Panc1 (cell line): Measurements from ENCODE around the gene TACC2. TPM values are rescaled to one million over a fixed set of nuclear protein-coding genes. Genes with fewer than 3 reads are reported as not detected.

ENCODE experiments used
- ATAC-seq: fragments of 200-7000 bp; cut with Tn5 transposase; 2 replicates; pipeline ENCODE4 v1.9.1; 2020; ENCODE audit warnings: mild to moderate bottlenecking, moderate library complexity
- BruUV-seq: library from RNA; stranded (reverse); fragments of 400-500 nt; replicated peaks from 2 replicates; lab custom pipeline; 2021; lab: Mats Ljungman, UMichigan
- CTCF ChIA-PET: fragments of 300-600 bp; sonication (Branson Sonifier 250); formaldehyde crosslinking; loops from one replicate; lab custom pipeline; 2022; ENCODE audit warnings: antibody characterized with exemption; lab: Charles Lee
- POLR2A ChIA-PET: fragments of 300-600 bp; sonication (Branson Sonifier 250); formaldehyde crosslinking; loops from one replicate; lab custom pipeline; 2022; ENCODE audit warnings: antibody characterized with exemption; lab: Charles Lee
- DNase-seq: peaks from one replicate; pipeline ENCODE4 v3.0.0-alpha.2; 2010; ENCODE audit warnings: low read depth, low spot score
- H3K27ac ChIP-seq: 2 replicates; pipeline ENCODE4 v1.5.1; 2011; ENCODE audit warnings: mild to moderate bottlenecking, low read length, inconsistent platforms
- H3K27me3 ChIP-seq: fragments of 200-500 bp; sonication (Bioruptor generic); 2 replicates; pipeline ENCODE4 v1.6.0; 2014; ENCODE audit warnings: low read length, inconsistent platforms; ENCODE audit not compliant: control insufficient read depth, insufficient read depth
- H3K36me3 ChIP-seq: fragments of 200-500 bp; sonication (Bioruptor generic); 2 replicates; pipeline ENCODE4 v1.5.1; 2014; ENCODE audit warnings: inconsistent platforms, mild to moderate bottlenecking, low read length, moderate library complexity; ENCODE audit not compliant: control insufficient read depth, insufficient read depth
- H3K4me1 ChIP-seq: 2 replicates; pipeline ENCODE4 v1.5.1; 2011; ENCODE audit warnings: inconsistent platforms, mild to moderate bottlenecking, low read length, moderate library complexity; ENCODE audit not compliant: control insufficient read depth, insufficient read depth
- H3K4me3 ChIP-seq, 2 experiments: 2 replicates each; pipeline ENCODE4 v1.5.1; 2011 to 2012; ENCODE audit warnings: low read depth in 2 of 2, low read length in 2 of 2, mild to moderate bottlenecking in 2 of 2, inconsistent platforms in 1 of 2, moderate library complexity in 1 of 2
- H3K9me3 ChIP-seq: fragments of 200-500 bp; sonication (Bioruptor generic); 2 replicates; pipeline ENCODE4 v1.5.1; 2014; ENCODE audit warnings: low read depth, mild to moderate bottlenecking, inconsistent platforms, low read length, moderate library complexity; ENCODE audit not compliant: control insufficient read depth, insufficient read depth
- POLR2AphosphoS5 ChIP-seq: IDR thresholded peaks from 2 replicates; pipeline ENCODE4 v1.6.1; 2012; ENCODE audit warnings: mild to moderate bottlenecking, low read depth, low read length, moderate library complexity
- REST ChIP-seq, 2 experiments: IDR thresholded peaks; 2 replicates each; pipeline ENCODE4 v1.6.1; 2011 to 2012; ENCODE audit warnings: low read depth in 2 of 2, control low read depth in 1 of 2, low read length in 1 of 2, mild to moderate bottlenecking in 1 of 2, moderate library complexity in 1 of 2; ENCODE audit not compliant: insufficient read depth in 1 of 2
- SIN3A ChIP-seq: IDR thresholded peaks from 2 replicates; pipeline ENCODE4 v1.6.1; 2012; ENCODE audit warnings: low read depth, mild to moderate bottlenecking, low read length, moderate library complexity, borderline replicate concordance; ENCODE audit not compliant: insufficient read depth
- TCF7L2 ChIP-seq: IDR thresholded peaks from 2 replicates; pipeline ENCODE4 v1.6.1; 2011; ENCODE audit warnings: mild to moderate bottlenecking, low read depth, low read length, inconsistent platforms
- in situ Hi-C: cut with HindIII; loops from 2 replicates; pipeline ENCODE4 v1.10.0; 2016; ENCODE audit warnings: low sequenced_read_pairs, low pct_unique_long_range_greater_than_20kb
- intact Hi-C: fragments of 100-400 bp; cut with micrococcal nuclease; formaldehyde crosslinking; loops from one replicate; pipeline ENCODE4 v1.10.0; 2022; ENCODE audit not compliant: unreplicated experiment
- total RNA-seq: library from RNA; stranded (reverse); gene quantifications from one replicate; pipeline ENCODE4 v1.2.1, GENCODE V29; 2021; ENCODE audit not compliant: unreplicated experiment
- TF ChIP-seq, protein P1 (sequence below): fragments of 450-650 bp; IDR thresholded peaks from 2 replicates; pipeline ENCODE4 v1.5.1; 2017; ENCODE audit warnings: mild to moderate bottlenecking

Gene TACC2
- total RNA-seq, 1 experiment from 2014 or later, result 133 TPM

- DNase-seq (no peak), ATAC-seq (no peak)
- H3K27me3 ChIP-seq, result no peaks in the 10 kb centered on the region
- CTCF ChIA-PET, result interaction anchor here (0.7 to 1.1 kb wide), 2 partner anchors 26 to 61 kb away, joined by 3 to 4 read pairs; no protein-coding TSS in a partner anchor
- TF ChIP-seq, protein P1, sequence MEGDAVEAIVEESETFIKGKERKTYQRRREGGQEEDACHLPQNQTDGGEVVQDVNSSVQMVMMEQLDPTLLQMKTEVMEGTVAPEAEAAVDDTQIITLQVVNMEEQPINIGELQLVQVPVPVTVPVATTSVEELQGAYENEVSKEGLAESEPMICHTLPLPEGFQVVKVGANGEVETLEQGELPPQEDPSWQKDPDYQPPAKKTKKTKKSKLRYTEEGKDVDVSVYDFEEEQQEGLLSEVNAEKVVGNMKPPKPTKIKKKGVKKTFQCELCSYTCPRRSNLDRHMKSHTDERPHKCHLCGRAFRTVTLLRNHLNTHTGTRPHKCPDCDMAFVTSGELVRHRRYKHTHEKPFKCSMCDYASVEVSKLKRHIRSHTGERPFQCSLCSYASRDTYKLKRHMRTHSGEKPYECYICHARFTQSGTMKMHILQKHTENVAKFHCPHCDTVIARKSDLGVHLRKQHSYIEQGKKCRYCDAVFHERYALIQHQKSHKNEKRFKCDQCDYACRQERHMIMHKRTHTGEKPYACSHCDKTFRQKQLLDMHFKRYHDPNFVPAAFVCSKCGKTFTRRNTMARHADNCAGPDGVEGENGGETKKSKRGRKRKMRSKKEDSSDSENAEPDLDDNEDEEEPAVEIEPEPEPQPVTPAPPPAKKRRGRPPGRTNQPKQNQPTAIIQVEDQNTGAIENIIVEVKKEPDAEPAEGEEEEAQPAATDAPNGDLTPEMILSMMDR, result no peak
- TF ChIP-seq POLR2AphosphoS5 (no peak), REST (IDR thresholded peaks at IDR 0.05; ENCODE audit: insufficient read depth in 1 of 2, low read depth in 2 of 2, low read length in 1 of 2) (no peak), SIN3A (no peak), TCF7L2 (no peak)
- H3K4me3 ChIP-seq, result peak overlapping the region; percentile 67 to 97
- POLR2A ChIA-PET, result interaction anchor here (0.7 kb wide), 2 partner anchors 23 to 61 kb away, joined by 3 to 6 read pairs; no protein-coding TSS in a partner anchor
- intact Hi-C loops, result loop anchor here (10.0 kb wide), 1 partner anchor 142 kb away; the partner anchor contains the start of gene NSMCE4A
- peak overlapping the region; percentile 90 for H3K27ac ChIP-seq
- no TSS peak for BruUV-seq
- H3K36me3 ChIP-seq, result no peaks in the 10 kb centered on the region
- no peaks in the 10 kb centered on the region for H3K9me3 ChIP-seq
- in situ Hi-C loops, result no loop called here
- peaks cover 69% of the 10 kb centered on the region for H3K4me1 ChIP-seq
Observed at GRCh38 chr10:122116331-122116730, 127.4 kb downstream of the TACC2 start.

DNA sequence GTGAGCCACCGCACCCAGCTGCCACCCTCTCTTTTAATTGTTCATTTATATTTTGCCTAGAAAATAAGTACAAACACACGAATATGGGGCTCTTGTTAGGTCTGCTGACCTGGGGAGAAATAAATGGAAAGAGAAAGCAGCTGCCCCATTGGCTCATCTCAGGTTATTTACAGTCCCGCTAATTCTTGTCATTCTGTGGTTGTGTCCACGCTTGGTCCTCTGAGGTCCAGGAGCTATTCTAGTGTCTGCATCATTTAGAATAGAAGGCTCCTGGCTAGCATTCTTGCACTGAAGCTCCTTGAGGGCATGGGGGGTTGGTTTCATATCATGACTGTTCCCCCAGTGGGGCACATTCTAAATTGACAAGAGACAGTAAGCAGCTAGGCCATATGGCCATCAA, 128.5 kb downstream of the TACC2 start:
- intact Hi-C loops (loop anchor here (10.0 kb wide), 1 partner anchor 143 kb away; the partner anchor contains the start of gene NSMCE4A), in situ Hi-C loops (no loop called here)
- DNase-seq (no peak), ATAC-seq (no peak)
- no peaks in the 10 kb centered on the region for H3K27me3 ChIP-seq
- no peak overlapping the region for H3K4me3 ChIP-seq
- BruUV-seq, result no TSS peak
- peaks cover 66% of the 10 kb centered on the region for H3K4me1 ChIP-seq
- 0 out of 2 replicates have a peak overlapping the region, but pooled peaks have one; percentile 67 for H3K27ac ChIP-seq
- CTCF ChIA-PET, result interaction anchor here (0.7 kb wide), 1 partner anchor 230 kb away, joined by 9 read pairs; no protein-coding TSS in a partner anchor
- TF ChIP-seq SIN3A, result no peak
- no peak for TF ChIP-seq REST (IDR thresholded peaks at IDR 0.05; ENCODE audit: insufficient read depth in 1 of 2, low read depth in 2 of 2, low read length in 1 of 2)
- no peak for TF ChIP-seq POLR2AphosphoS5
- TF ChIP-seq, protein P1, result no peak
- no peak for TF ChIP-seq TCF7L2
- H3K36me3 ChIP-seq, result no peaks in the 10 kb centered on the region
- no peaks in the 10 kb centered on the region for H3K9me3 ChIP-seq
- POLR2A ChIA-PET, result no interaction called here
